Thyroid gland (tissue), 4 donors: ENCODE data around the gene BMPR2.

Experiments
- POLR2A ChIP-seq, 2 donors: fragments of 450-650 bp; IDR thresholded peaks; one replicate each; pipeline ENCODE4 v1.6.1; 2017; ENCODE audit warnings: antibody characterized with exemption in 2 of 2, mild to moderate bottlenecking in 2 of 2, moderate library complexity in 1 of 2
- TF ChIP-seq, protein P1 (sequence below), 6 experiments: fragments of 200-600 bp in 3 of 6; fragments of 450-650 bp in 3 of 6; sonication (generic) in 3 of 6; IDR thresholded peaks; one replicate each; pipeline ENCODE4 v1.5.1; 2016 to 2019; ENCODE audit warnings: antibody characterized with exemption in 6 of 6, mild to moderate bottlenecking in 2 of 6, inconsistent platforms in 1 of 6, moderate library complexity in 1 of 6

DNA sequence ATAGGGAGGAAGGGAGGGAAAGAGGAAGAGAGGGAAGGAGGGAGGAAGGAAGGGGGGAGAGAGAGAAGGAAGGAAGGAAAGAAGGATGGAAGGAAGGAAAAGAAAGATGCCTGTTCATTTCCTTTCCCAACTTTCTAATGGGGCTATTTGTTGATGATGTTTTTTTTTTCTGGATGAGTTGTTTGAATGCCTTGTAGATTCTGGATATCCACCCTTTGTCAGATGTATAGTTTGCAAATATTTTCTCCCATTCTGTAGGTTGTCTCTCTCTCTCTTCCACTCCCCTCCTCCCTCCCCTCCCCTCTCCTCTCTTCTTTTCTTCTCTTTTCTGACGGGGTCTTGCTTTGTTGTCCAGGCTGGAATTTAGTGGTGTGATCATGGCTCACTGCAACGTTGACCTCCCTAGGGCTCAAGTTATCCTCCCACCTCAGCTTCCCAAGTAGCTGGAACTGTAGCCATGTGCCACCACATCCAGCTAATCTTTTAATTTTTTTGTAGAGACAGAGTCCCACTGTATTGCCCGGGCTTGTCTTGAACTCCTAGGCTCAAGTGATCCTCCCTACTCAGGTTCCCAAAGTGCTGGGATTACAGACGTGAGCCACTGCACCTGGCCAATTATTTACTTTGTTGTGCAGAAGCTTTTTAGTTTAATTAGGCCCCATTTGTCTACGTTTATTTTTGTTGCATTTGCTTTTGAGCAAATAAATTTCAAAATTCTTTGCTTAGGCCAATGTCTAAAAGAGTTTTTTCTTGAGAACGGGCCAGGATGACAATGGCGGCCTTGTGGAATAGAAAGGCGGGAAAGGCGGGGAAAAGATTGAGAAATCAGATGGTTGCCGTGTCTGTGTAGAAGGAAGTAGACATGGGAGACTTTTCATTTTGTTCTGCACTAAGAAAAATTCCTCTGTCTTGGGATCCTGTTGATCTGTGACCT, 201.4 kb downstream of the BMPR2 start:
- TF ChIP-seq, protein P1, sequence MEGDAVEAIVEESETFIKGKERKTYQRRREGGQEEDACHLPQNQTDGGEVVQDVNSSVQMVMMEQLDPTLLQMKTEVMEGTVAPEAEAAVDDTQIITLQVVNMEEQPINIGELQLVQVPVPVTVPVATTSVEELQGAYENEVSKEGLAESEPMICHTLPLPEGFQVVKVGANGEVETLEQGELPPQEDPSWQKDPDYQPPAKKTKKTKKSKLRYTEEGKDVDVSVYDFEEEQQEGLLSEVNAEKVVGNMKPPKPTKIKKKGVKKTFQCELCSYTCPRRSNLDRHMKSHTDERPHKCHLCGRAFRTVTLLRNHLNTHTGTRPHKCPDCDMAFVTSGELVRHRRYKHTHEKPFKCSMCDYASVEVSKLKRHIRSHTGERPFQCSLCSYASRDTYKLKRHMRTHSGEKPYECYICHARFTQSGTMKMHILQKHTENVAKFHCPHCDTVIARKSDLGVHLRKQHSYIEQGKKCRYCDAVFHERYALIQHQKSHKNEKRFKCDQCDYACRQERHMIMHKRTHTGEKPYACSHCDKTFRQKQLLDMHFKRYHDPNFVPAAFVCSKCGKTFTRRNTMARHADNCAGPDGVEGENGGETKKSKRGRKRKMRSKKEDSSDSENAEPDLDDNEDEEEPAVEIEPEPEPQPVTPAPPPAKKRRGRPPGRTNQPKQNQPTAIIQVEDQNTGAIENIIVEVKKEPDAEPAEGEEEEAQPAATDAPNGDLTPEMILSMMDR (IDR thresholded peaks at IDR 0.05): no peak
- TF ChIP-seq POLR2A (IDR thresholded peaks at IDR 0.05): no peak
